Stimulated activated CD8-positive, alpha-beta memory T cell treated with anti-CD3 and anti-CD28 coated beads, Interleukin-7, amount 100 ng/mL, for 4 hours (primary cell): Measurements from ENCODE around the gene PDE8B.

Source experiments
- DNase-seq, 2 donors: peaks; one replicate each; pipeline ENCODE4 v3.0.0-alpha.2; 2020; ENCODE audit warnings: low read depth in 2 of 2

PDE8B gene, protein sequence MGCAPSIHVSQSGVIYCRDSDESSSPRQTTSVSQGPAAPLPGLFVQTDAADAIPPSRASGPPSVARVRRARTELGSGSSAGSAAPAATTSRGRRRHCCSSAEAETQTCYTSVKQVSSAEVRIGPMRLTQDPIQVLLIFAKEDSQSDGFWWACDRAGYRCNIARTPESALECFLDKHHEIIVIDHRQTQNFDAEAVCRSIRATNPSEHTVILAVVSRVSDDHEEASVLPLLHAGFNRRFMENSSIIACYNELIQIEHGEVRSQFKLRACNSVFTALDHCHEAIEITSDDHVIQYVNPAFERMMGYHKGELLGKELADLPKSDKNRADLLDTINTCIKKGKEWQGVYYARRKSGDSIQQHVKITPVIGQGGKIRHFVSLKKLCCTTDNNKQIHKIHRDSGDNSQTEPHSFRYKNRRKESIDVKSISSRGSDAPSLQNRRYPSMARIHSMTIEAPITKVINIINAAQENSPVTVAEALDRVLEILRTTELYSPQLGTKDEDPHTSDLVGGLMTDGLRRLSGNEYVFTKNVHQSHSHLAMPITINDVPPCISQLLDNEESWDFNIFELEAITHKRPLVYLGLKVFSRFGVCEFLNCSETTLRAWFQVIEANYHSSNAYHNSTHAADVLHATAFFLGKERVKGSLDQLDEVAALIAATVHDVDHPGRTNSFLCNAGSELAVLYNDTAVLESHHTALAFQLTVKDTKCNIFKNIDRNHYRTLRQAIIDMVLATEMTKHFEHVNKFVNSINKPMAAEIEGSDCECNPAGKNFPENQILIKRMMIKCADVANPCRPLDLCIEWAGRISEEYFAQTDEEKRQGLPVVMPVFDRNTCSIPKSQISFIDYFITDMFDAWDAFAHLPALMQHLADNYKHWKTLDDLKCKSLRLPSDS

DNA sequence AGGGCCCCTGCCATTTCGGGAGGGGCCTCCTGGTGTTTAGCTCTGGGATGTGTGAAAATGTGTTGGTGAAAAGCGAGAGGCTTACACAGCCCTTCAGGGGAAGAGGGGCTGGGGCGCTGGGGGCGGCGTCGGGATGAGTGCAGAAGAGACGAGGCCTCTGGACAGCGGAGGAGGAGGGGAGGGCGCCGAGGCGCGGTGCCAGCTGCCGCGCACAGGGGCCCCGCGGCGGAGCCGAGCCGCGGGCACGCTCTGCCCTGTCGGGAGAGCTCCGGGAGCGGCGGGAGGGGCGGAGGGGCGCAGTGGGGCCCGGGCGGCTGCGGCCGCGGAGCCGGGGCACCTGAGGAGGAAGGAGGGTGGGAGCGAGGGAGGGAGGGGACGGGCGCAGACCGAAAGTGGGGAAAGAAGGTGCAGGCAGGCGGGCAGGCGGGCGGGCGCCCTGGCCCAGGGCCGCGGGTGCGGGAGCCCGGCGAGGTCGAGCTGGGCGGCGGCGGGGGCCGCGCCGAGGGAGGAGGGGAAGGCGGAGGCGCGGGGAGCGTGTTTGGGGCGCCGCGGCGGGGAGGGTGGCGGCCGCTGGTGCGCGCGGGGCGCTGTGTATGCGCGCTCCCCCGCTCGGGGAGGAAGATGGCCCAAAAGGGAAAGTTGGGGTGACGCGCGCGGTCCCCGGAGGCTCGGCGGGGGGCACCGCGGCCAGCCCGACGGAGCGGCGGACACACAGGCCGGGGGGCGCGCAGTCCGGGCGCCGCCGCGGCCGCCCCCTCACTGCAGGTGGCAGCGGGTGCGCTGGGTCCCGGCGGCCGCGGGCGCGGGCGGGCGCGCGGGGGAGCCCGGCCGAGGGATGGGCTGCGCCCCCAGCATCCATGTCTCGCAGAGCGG, at the start of gene PDE8B:
TSS of gene PDE8B (plus strand) at position 590 of the 873 bp plus-strand sequence. CDS start at position 836, 246 bp downstream.
- DNase-seq: no peak

DNA sequence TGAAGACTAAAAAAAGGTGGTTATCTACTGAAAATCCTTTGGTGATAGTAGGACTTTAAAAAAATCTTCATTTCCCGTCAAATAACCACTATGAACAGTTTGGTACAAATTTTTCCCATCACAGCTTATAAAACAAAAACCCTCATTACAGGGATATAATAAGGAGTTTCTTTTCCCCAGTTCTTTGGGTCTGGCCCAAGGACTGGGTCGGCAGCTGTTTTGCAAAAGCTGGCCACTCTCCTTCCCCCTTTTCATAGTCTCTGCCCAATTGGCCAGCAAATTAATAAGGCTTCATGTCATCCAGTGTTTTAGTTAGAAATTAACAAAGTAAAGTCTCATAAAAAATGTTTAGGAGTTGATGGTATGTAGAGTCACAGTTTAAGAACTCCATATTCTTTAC, 47.0 kb upstream of the PDE8B start:
- DNase-seq: no peak

DNA sequence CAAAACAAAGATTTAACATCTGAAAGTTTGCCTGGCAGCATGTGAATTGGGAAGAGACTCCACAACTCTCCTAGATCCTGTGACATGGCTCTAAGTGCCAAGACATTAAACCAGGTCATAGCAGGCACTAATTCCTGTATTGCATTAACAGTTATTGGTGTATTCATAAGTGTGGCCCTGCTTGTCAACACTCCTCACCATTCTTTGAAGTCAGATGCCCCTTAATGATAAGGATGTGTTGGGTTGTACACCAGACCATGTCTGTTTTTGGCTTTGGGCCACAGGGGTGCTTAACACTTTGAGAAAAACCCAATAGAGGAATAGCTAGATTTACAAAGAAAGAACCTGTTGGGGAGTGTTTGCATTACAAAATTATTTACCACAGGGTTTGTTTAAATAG, 43.4 kb upstream of the PDE8B start:
- DNase-seq: no peak

DNA sequence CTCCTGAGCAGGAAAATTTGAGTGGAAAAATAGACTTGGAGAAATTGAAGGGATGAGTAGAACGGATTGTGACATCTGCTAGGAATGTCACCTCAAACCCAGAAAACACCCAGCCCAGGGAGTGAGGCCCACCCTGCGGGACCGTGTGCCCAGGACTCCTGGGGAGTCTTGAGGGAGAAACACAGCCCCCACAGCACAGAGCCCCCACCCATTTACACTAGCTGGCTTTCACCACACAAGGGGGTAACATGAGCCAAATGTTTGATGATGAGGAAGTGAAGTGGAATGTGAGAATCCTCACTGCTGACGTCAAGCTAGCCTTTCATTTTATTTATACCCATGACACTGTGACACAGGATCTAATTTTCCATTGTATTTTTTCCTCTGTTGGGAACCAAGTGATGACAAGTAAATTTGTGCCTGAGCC, 42.8 kb upstream of the PDE8B start:
- no peak for DNase-seq

DNA sequence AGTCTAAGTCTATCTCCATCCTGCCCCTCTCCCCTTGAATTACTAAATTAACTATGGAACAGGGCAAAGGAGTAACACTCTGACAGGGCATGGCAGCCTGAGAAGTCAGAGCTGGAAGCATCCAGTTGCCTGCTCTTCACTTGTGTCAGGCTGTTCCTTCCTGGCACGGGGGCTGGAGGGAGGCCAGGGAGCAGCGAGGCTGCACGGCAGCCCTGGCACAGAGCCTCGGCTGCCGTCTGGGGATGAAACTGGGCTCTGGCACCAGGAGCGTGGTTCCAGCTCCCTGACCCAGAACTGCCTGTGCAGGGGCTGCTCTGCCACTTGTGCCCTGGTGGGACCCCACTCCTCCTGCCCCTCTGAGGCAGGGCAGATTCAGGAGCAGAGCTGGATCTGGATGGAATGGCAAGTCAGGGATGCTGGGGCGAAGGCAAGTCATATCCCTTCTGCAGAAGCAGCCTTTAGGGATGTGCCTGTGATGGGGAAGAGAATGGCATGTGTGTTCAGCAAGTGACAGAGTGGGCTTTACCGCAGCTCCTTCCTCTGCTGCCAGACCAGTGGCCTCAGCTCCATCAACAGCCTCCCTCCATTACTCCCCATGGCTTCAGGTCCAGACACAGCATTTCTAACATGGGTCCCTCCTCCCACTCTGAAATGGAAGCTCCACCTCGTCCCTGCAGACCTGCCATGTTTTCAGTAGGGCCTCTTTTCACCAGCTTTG, 42.2 kb upstream of the PDE8B start:
- DNase-seq: no peak

DNA sequence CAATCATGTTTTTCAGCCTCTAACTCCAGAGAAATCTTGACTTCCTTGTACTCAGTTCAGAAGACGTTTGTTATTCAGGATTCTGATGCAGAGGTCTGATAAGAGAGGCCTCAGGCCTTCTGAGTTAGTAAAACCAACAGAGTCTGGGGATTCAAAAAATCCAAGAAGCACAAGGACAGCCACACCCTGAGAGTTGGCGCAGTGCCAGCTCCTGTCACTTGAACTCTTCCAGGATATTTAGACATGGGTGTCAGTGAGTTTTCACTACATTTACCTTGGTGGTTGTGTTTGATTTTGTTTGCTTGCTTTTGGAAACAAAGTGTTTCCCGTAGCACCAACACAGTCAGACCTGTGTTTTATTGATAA, 41.6 kb upstream of the PDE8B start:
- no peak for DNase-seq

DNA sequence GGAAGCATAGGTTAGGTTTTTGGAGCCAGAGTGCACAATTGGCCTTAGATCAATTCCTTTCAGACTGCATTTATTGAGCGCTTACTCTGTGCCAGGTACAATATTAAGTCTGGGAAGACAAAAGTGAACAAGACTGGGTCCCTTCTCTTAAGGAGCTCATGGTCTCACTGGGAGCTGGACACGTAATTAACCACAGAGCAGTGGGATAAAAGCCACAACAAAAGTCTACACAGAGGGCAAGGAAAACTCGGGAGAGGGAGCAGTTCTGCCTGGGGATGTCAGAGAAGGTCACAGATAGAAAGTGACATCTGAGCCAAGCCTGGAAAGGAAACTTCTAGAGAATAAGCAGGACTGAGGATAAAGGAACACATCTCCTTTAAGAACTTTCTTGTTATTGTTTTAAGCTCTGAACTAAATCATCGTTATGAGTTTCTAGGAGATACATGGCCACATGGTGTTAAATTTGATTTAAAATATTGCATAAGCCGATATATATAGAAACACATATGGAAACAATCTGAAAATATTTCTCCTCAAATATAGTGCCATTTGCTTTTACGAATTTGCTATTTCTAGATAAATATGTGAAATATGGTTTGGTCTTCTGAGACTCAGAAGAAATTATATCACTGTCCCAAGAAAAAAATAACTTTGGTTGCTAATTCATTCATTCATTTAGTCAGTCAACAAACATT, 40.1 kb upstream of the PDE8B start:
- DNase-seq: no peak

DNA sequence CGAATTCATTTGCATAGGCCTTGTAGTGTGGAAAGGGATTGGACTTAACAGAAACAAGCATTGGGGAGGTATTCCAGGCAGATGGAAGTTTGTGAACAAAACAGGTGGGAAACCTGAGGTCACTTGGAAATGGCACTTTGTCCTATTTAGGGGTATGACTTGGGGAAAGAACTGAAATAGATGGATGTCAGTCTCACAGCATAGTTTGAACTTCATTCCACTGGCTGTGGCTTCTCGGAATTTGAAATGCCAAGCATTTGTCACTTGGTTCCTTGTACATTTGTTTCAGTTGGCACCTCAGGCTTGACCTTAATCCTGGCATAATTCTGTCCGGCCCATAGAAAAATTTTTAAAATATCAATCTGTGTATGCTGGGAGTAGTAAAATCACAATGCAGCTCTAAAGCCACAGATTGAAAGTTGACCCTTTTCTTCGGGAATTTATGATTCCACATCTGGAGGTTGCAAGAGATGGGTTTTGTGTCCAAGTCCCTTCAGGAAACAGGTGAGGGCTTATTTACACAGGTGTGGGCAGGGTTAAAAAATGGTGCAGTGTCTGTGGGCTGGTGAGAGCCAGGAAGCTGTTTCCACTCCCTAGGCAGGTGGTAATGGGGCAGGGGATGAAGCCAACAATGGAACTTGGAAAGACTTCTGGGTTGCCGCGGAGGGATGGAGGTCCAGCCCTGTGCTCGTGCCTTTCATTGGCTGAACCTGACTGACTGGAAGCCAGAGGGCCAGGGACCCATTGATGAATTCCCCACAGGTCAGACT, 39.2 kb upstream of the PDE8B start:
- DNase-seq: no peak

DNA sequence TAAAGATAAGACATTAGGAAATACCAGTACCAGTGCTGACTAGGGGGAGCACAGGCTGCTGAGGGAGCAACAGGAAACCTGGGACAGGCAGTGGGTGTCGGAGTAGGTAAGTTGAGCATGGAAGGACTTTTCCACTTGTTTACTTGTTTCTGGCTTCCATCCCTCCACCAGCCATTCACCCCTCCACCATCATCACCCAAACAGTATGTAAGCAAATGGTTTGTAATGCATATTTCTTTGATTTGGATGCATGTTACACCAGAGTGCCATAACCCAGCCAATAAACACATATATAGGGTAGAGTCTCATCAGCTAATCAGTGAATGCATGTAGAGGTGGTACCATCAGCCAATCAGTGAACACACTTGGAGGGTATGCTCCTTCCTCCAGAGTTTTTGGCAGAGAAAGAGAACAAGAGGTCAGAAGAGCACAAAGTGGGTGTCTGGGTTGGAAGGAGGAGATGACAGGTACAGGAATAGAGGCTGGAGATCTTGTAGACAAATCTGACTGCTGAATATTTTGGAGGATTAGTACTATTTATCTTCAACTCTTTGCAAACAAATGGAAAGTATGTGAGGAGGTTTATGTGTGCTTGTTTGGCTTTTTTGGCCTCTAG, 37.7 kb upstream of the PDE8B start:
- no peak for DNase-seq

DNA sequence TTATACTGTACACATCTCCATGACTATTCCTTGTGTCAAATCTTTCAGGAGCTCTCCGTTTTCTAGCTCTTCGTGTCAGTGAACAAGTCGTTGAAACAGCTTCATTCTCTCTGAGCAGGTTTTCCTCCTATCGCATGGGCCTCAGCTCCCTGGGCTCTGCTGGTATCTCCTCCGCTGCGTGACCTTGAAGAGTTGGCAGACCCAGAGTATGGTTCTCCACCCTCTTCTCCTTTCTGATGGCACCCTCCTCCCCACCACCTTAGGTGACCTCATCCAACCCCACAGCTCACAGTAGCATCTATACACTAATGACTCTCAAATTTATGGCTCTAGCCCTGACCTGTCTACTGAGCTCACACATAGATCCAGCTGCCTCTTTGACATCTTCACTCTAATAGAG, 36.0 kb upstream of the PDE8B start:
- DNase-seq: no peak

DNA sequence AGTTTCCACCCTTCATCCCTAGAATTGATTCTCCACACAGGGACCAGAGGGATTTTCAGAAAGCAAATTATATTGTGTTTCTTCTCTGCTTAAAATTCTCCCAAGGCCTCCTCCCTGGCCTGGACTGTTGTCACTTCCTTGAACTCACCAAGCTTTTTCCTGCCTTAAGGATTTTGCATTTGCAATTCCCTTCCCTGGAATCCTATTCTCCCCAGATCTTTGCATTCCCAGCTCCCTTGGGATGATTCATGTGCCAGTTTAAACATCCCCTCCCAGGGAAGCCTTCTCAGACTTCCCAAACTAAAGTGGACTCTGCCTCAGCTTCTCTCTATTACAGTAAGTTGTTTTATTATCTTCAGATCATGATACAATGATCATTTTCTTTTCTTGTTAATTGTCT, 35.2 kb upstream of the PDE8B start:
- no peak for DNase-seq

DNA sequence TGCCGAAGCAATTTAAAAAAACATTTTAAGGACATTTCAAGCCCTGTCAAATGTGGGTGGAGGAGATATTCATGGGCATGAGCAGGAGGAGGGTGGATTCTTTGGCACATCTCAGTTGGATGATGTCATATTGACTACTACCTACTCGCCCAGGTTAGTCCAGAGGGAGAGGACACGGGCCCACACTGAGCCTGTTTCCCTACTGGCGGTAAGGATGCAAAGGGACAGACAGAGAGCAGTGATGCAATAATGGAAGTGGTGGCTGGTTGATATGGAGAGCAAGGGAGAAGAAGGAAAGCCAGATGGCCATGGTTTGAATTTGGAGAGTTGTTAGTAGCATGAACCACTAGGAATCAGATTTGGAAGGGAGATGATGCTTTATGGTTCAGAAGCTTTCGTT, 34.1 kb upstream of the PDE8B start:
- DNase-seq: no peak

DNA sequence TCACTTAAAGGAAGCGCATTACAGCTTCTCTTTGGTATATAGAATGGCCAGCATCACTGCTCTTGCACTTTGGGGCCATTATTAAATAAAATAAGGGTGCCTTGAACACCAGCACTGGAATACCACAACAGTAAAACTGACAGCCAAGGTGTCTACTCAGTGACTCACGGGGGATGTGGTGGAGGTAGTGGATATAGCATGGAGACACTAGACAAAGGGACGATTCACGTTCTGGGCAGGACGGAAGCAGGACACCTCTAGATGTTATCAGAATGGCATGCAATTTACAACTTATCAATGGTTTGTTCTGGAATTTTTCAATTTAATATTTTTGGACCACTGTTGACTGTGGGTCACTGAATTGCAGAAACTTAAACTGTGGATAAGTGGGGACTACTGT, 32.9 kb upstream of the PDE8B start:
- no peak for DNase-seq

DNA sequence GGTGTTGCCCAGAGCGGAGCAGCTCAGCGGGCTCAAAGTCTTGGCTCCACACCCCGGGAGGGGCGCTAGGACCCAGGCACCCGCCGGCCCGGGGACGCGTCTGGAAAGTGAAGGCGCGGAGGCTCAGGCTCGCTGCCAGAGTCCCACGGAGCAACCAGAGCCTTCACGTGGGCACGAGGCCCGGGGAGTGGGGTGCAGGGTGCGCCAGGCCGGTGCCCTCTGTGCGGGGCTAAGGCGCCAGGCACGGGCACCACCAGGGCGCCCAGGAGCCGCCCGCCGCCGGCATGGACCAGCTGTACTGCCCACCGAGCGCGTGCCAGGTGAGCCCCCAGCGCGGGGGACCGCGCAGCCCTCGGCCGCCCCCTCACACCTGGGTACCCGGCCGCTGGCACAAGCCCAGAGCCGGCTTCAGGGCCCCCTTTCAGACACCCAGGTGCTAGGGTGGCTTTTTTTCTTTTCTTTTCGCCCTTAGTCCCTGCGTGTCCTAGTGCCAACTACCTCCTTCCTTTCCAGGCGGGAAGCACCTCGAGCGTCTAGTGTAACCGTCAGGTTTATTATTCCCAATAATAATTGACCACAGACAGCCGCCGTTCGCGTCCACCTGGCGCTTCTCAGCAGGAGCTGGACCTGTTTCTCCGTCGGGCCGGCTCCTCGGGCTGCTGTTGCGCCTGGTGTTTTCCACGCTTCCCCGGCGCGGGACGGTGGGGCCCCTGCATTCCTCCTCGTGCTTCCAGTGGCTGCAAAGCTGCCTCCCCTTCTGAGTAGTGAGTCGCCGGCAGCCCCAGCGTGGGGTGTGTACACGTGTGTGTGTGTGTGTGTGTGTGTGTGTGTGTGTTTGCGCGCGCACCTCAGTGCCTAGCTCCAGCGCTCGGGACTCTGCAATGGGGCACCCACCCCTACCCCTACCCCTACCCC, 30.1 kb upstream of the PDE8B start:
- DNase-seq: no peak

DNA sequence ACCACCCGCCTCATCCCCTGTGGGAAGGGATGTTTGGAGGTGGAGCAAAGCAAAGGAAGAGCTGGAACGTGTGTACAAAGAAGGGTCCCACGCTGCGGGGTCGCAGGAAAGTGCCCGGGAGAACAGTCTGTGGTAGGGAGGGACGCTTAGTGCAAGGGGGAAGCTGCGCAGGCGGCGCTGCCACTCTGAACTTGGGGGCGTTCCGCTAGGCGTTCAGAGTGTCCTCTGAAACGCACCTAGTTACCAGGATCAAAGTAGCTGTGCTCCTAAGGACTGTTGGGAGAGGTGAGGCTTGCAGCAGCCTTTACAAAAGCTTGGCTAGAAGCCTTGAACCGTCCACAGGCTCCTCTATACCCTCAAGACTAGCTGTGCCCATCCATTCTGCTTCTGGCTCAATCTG, 29.3 kb upstream of the PDE8B start:
- DNase-seq: no peak

DNA sequence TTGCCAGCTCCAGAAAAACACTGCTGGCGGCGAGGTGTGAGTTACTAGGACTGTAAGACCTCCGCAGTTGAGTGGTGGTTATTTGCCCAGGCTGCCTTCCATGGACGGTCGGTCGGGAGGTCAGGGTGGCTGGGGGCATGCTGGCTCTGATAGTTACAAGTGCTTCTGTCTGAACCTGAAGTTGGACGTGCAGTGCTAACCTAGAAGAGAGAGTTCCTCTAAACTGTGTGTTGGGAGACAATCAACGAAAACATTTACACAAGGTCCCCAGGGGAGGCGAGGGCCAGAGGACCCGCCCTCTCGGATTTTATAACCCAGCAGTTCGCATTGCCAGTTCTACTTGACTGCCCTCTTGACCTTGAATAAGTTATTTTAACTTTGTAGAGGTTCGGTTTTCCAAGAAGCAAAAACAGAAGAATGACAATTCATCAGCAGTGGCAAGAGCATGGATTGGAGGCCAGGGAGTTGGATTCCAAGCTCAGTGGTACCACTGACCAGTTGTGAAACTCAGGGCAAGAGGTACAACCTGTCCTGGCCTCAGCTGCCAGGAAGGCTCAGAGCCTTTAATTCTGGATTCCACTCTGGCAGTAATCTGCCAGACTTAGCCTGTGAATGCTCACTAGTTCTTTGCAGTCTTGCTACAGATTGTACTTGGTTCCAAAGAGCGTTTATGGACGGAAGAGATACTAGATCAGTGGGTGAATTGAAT, 28.7 kb upstream of the PDE8B start:
- DNase-seq: no peak

DNA sequence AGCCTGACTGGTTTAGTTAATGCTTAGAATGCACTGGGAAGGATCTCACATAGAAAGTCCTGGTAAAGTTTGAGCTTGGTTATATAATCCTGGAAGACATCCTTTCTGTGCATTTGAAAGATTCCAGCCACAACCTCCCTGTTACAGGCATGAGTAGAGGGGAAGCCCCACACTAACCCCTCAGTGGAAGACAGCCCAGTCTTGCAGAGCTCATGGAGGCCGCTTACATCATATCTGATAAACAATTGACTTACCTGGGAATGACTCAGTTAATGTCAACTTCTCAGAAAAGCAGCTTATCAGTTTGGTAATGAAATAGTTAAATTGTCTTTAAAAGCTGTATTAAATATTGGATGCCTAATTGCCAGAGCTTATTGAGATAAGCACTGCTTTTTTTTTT, 28.1 kb upstream of the PDE8B start:
- DNase-seq: no peak
